GM12874 (cell line): Measurements from ENCODE around the gene ZBBX.

Source experiments
- CTCF ChIP-seq: IDR thresholded peaks from 2 replicates; pipeline ENCODE4 v1.5.1; 2011; ENCODE audit warnings: low read depth, mild to moderate bottlenecking, control low read depth, low read length, moderate library complexity; ENCODE audit not compliant: insufficient read depth

The ZBBX gene

GRCh38 chr3:167350245-167350862 lies 29.7 kb downstream of the ZBBX start:
- TF ChIP-seq CTCF: peak; percentile 14; the same call in 1 of the 2 replicates

- TF ChIP-seq CTCF: no peak
These were observed 33.9 kb downstream of the ZBBX start for GRCh38 chr3:167346171-167346570.

GRCh38 chr3:167330993-167331785 lies 48.9 kb downstream of the ZBBX start:
- TF ChIP-seq CTCF: no peak

GRCh38 chr3:167323572-167323971 lies 56.5 kb downstream of the ZBBX start:
- TF ChIP-seq CTCF: no peak

- TF ChIP-seq CTCF: no peak
These were observed 61.0 kb downstream of the ZBBX start for GRCh38 chr3:167318996-167319615.

GRCh38 chr3:167318306-167318705 lies 61.8 kb downstream of the ZBBX start:
- no peak for TF ChIP-seq CTCF

- no peak for TF ChIP-seq CTCF
These were observed 73.8 kb downstream of the ZBBX start for GRCh38 chr3:167306319-167306718.
